Measurements from ENCODE around the gene COPE. TPM values are rescaled to one million over a fixed set of nuclear protein-coding genes. Genes with fewer than 3 reads are reported as not detected.

Gene COPE
- total RNA-seq, 1 donor from 2014 or later = 212 TPM

DNA sequence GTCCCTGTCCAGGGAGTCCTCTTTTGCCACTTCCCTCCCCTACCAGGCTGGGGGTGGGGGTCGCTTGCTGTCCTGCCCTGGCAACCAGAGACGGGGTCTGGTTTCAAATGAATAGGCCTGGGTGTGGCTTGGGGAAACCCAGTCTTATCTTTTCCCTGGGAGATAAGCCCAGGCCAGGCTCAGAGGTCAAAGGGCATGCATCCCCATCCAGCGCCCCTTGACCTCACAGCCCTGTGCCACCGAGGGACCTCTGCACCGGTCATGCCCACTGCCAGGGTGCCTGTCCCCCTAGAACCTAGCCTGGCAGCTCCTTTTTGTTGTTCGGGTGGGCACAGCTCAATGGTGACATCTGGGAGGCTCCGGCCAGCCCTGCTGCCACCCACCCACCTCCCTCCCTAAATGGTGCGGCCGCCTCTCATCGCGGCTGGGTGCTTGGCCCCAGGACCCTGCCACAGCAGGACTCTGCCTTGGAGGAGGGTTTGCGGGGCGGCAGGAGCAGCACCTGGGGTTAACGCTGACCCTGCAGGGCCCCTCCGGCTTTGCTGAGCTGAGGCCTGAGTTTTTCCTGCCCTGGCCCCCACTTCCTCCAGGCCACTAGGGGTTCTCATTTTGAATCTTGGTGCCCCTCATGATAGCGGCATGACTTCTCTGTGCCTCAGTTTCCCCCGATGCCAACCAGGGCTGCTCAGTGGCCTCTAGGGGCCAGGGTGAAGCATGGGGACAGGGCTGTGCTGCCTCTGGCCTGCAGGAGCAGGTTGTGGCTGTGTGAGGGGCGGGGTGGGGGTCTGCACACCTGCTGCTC lies 20.4 kb downstream of the COPE start:
- H3K36me3 ChIP-seq = peaks cover 0 to 23% of the 10 kb centered on the region in 2 donors
- peaks cover 24% of the 10 kb centered on the region for H3K4me1 ChIP-seq
- no peak overlapping the region for H3K4me3 ChIP-seq
- TF ChIP-seq, protein P1, sequence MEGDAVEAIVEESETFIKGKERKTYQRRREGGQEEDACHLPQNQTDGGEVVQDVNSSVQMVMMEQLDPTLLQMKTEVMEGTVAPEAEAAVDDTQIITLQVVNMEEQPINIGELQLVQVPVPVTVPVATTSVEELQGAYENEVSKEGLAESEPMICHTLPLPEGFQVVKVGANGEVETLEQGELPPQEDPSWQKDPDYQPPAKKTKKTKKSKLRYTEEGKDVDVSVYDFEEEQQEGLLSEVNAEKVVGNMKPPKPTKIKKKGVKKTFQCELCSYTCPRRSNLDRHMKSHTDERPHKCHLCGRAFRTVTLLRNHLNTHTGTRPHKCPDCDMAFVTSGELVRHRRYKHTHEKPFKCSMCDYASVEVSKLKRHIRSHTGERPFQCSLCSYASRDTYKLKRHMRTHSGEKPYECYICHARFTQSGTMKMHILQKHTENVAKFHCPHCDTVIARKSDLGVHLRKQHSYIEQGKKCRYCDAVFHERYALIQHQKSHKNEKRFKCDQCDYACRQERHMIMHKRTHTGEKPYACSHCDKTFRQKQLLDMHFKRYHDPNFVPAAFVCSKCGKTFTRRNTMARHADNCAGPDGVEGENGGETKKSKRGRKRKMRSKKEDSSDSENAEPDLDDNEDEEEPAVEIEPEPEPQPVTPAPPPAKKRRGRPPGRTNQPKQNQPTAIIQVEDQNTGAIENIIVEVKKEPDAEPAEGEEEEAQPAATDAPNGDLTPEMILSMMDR (IDR thresholded peaks at IDR 0.05) = no peak
- TF ChIP-seq POLR2AphosphoS5 (IDR thresholded peaks at IDR 0.05; ENCODE audit: insufficient read depth in 1 of 2, low read depth in 1 of 2) = no peak
- no peak for TF ChIP-seq POLR2A (IDR thresholded peaks at IDR 0.05)
- intact Hi-C loops (cut with DNase I) = no loop called here
- no peak overlapping the region for H3K27ac ChIP-seq
- peaks cover 5% of the 10 kb centered on the region for H3K27me3 ChIP-seq
- no peaks in the 10 kb centered on the region for H3K9me3 ChIP-seq
- no peak for DNase-seq (ENCODE audit: extremely low spot score in 2 of 2)

DNA sequence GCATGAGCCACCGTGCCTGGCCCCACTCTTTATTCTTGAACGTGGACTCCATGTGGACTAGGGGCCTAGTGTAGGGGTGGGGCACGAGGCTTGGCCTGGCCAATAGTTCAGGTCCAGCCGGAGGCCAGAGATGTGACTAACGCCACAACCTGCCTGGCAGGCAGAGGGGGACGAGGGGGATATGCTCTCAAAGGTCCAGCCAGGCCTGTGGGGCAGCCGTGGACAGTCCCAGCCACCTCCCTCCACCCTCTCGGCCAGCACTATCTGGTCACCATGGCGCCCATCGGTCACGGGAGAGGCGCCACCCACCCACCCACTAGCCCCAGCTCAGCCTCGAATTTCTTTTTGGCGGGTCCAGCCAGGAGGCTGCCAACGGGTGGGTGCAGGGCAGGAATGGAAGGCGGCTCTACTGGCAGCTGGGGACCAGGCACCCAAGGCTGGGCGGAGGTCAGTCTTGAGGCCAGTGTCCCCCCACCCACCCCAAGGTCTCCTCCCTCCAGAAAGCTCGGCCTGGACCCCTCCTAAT lies 21.0 kb downstream of the COPE start:
- Histone ChIP-seq H3K36me3 (peaks cover 0 to 23% of the 10 kb centered on the region in 2 donors), H3K4me3 (no peak overlapping the region), H3K27me3 (peaks cover 5% of the 10 kb centered on the region), H3K4me1 (peaks cover 24% of the 10 kb centered on the region), H3K9me3 (no peaks in the 10 kb centered on the region), H3K27ac (no peak overlapping the region)
- DNase-seq (ENCODE audit: extremely low spot score in 2 of 2) = no peak
- intact Hi-C loops (cut with DNase I) = no loop called here
- TF ChIP-seq, protein P1 (IDR thresholded peaks at IDR 0.05) = no peak
- no peak for TF ChIP-seq POLR2AphosphoS5 (IDR thresholded peaks at IDR 0.05; ENCODE audit: insufficient read depth in 1 of 2, low read depth in 1 of 2)
- no peak for TF ChIP-seq POLR2A (IDR thresholded peaks at IDR 0.05)

DNA sequence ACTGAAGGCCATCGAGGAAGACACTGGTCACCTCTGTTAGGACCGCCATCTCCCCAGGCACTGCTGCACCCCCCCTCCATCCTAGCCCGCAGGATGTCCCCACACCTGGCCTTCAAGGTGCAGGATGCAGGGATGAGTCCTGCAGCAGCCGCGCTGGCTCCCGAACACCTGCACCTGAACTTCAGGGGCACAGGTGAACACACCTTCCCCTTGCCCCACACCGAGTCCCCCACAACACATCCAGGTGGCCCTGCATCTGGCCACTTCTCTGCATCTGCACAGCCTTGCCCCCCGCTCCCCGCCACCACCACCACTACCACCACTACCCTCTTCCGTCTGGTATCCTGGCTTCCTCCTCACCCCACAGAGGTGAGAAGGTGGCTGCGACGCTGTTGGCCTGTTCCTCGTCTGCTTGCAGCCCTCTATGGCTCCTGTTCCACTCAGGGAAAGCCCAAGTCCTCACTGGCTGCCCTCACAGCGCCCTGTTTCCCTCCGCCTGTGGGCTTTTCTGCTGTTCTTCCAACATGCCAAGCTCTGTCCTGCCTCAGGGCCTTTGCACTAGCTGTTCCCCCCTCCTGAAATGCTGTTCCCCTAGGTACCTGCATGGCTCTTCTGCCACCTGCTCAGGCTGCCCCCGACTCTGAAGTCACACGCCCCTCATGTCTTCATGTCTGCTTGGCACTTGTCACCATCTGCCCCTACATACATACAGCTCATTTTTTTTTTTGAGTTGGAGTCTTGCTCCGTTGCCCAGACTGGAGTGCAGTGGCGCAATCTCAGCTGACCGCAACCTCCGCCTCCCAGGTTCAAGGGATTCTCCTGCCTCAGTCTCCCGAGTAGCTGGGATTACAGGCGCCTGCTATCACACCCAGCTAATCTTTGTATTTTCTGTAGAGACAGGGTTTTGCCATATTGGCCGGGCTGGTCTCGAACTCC lies 21.8 kb downstream of the COPE start:
- Histone ChIP-seq H3K9me3 (no peaks in the 10 kb centered on the region), H3K4me3 (no peak overlapping the region), H3K4me1 (peaks cover 24% of the 10 kb centered on the region), H3K36me3 (peaks cover 0 to 23% of the 10 kb centered on the region in 2 donors), H3K27me3 (peaks cover 5% of the 10 kb centered on the region), H3K27ac (no peak overlapping the region)
- TF ChIP-seq POLR2A (IDR thresholded peaks at IDR 0.05) = no peak
- no peak for TF ChIP-seq POLR2AphosphoS5 (IDR thresholded peaks at IDR 0.05; ENCODE audit: insufficient read depth in 1 of 2, low read depth in 1 of 2)
- TF ChIP-seq, protein P1 (IDR thresholded peaks at IDR 0.05) = no peak
- intact Hi-C loops (cut with DNase I) = no loop called here
- DNase-seq (ENCODE audit: extremely low spot score in 2 of 2) = no peak

DNA sequence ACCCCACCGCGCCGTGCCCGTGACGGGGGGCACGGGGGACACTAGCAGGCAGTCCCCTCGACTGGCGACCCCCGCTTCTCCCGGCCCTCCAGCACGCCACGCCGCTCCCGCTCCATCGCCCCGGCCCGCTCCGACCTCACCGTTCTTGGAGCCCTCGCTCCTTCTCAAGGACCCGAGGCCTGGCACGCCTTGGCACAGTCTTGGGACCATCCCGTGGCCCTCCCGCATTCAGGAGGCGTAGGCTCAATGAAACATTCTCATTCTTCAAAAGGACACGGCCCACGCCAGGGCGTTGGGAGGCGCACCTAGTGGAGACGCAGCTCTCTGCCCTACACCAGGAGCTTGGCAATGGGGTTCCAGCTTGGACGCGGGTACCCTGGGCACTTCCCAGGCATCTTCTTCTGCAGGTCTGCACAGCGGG lies 22.8 kb downstream of the COPE start:
- Histone ChIP-seq H3K4me3 (peak overlapping the region; percentile 16 to 24), H3K27me3 (peaks cover 5% of the 10 kb centered on the region)

More for the DNA sequence above, 22.8 kb downstream of the COPE start:
- Histone ChIP-seq H3K27ac (no peak overlapping the region), H3K4me1 (peaks cover 24% of the 10 kb centered on the region), H3K9me3 (no peaks in the 10 kb centered on the region), H3K36me3 (peaks cover 0 to 21% of the 10 kb centered on the region in 2 donors)
- TF ChIP-seq POLR2AphosphoS5 (IDR thresholded peaks at IDR 0.05; ENCODE audit: insufficient read depth in 1 of 2, low read depth in 1 of 2) (no peak), POLR2A (IDR thresholded peaks at IDR 0.05) (no peak)
- TF ChIP-seq, protein P1 (IDR thresholded peaks at IDR 0.05) = no peak
- intact Hi-C loops (cut with DNase I) = no loop called here
- DNase-seq (ENCODE audit: extremely low spot score in 2 of 2) = no peak
